ENCODE measurements around the gene EIF4G3. TPM values are rescaled to one million over a fixed set of nuclear protein-coding genes. Genes with fewer than 3 reads are reported as not detected.

The EIF4G3 gene
- total and polyA plus RNA-seq, 2 donors (not counting 3 experiments of a cell fraction or from before 2014, with no cell fraction given): 40.7 to 78.5 TPM

DNA sequence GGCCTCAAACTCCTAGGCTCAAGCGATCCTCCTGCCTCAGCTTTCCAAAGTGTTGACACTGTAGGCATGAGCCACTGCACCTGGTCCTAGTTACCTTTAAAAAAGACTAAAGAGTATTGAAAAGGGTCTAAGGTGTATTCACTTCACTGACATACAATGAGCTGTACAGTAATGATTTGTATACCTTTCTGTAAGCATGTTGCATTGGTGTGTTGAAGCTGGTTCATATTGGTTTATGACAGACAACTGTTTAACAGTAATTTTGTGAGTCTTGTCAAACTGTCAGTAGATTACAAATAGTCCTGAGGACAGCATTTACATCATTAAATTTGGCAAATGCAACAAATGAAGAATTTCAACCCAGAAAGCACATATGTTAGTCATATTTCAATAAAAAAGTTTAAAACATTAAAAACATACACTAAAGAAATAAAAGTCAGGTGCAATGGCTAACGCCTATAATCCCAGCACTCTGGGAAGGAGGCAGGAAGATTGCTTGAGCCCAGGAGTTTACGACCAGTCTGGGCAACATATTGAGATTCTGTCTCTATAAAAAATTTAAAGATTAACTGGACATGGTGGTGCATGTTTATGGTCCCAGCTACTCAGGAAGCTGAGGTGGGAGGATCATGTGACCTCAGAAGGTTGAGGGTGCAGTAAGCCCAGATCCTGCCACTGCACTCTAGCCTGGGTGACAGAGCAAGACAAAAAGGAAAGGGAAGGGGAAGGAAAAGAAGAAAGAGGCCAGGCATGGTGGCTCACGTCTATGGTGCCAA is 301.3 kb downstream of the EIF4G3 start:
- ChIA-PET POLR2A (no interaction called here), CTCF (no interaction called here)
- no peaks in the 10 kb centered on the region for H3K27me3 ChIP-seq (ENCODE audit: control insufficient read depth in 2 of 2, insufficient read depth in 2 of 2, low read length in 2 of 2)
- no peak overlapping the region for H3K27ac ChIP-seq (ENCODE audit: insufficient read depth, low read depth, low read length)
- dilution Hi-C loops (cut with MboI; ENCODE audit: extremely low pct_ligation_motif_present, low sequenced_read_pairs) (no loop called here), intact Hi-C loops (cut with micrococcal nuclease) (no loop called here)
- no peaks in the 10 kb centered on the region for H3K9me3 ChIP-seq (replicated peaks; ENCODE audit: control insufficient read depth, insufficient read depth, low read length)
- TF ChIP-seq FOS (IDR thresholded peaks at IDR 0.05; ENCODE audit: borderline replicate concordance, insufficient read depth, low read length) (no peak), POLR2A (IDR thresholded peaks at IDR 0.05; ENCODE audit: low read depth, low read length) (no peak), EZH2 (IDR thresholded peaks at IDR 0.05; ENCODE audit: borderline replicate concordance, low read depth, low read length, severe bottlenecking) (no peak), JUN (IDR thresholded peaks at IDR 0.05; ENCODE audit: borderline replicate concordance, insufficient read depth, insufficient read length, low read depth) (no peak)
- TF ChIP-seq, protein P1, sequence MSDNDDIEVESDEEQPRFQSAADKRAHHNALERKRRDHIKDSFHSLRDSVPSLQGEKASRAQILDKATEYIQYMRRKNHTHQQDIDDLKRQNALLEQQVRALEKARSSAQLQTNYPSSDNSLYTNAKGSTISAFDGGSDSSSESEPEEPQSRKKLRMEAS (IDR thresholded peaks at IDR 0.05; ENCODE audit: insufficient read depth, insufficient read length): no peak
- TF ChIP-seq, protein P2, sequence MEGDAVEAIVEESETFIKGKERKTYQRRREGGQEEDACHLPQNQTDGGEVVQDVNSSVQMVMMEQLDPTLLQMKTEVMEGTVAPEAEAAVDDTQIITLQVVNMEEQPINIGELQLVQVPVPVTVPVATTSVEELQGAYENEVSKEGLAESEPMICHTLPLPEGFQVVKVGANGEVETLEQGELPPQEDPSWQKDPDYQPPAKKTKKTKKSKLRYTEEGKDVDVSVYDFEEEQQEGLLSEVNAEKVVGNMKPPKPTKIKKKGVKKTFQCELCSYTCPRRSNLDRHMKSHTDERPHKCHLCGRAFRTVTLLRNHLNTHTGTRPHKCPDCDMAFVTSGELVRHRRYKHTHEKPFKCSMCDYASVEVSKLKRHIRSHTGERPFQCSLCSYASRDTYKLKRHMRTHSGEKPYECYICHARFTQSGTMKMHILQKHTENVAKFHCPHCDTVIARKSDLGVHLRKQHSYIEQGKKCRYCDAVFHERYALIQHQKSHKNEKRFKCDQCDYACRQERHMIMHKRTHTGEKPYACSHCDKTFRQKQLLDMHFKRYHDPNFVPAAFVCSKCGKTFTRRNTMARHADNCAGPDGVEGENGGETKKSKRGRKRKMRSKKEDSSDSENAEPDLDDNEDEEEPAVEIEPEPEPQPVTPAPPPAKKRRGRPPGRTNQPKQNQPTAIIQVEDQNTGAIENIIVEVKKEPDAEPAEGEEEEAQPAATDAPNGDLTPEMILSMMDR (IDR thresholded peaks at IDR 0.05; ENCODE audit: extremely low read depth in 1 of 2, insufficient read depth in 1 of 2, low read depth in 1 of 2, low read length in 2 of 2): no peak
- peaks cover 4% of the 10 kb centered on the region for H3K4me1 ChIP-seq (ENCODE audit: control insufficient read depth, extremely low read depth, insufficient read depth, low read length)
- DNase-seq (ENCODE audit: low read depth, low spot score): no peak
- no peak for FAIRE-seq
- H4K20me1 ChIP-seq (replicated peaks; ENCODE audit: control insufficient read depth, extremely low read depth, insufficient read depth, low read length): no peaks in the 10 kb centered on the region
- no peaks in the 10 kb centered on the region for H3K79me2 ChIP-seq (ENCODE audit: control insufficient read depth, insufficient read depth, low read length)
- no peak overlapping the region for H2AFZ ChIP-seq (ENCODE audit: low read depth, low read length)
- H3K9ac ChIP-seq (replicated peaks; ENCODE audit: extremely low read depth, insufficient read depth, low read length): no peak overlapping the region
- no peak overlapping the region for H3K4me2 ChIP-seq (ENCODE audit: insufficient read depth, low read length)
- H3K4me3 ChIP-seq (replicated peaks in 1 of 3; ENCODE audit: insufficient read depth in 1 of 3, low read depth in 1 of 3, low read length in 3 of 3): no peak overlapping the region
- H3K36me3 ChIP-seq (ENCODE audit: control insufficient read depth in 2 of 2, extremely low read depth in 1 of 2, insufficient read depth in 2 of 2, low read length in 2 of 2): peaks cover 0 to 2% of the 10 kb centered on the region in 2 experiments
- no peaks in the 10 kb centered on the region for H3K9me1 ChIP-seq (replicated peaks; ENCODE audit: control insufficient read depth, extremely low read depth, insufficient read depth, low read length)
- no TSS peak for BruUV-seq (replicated peaks)

Measured in endothelial cell of umbilical vein (primary cell).